Effector memory CD4-positive, alpha-beta T cell (primary cell): ENCODE results near the gene FAM181A.

Experiments
- DNase-seq, 3 donors: peaks; one replicate each; pipeline ENCODE4 v3.0.0-alpha.2; 2020
- H3K27ac ChIP-seq: 2 replicates; pipeline ENCODE4 v1.7.0; 2013; ENCODE audit warnings: mild to moderate bottlenecking, low read length, moderate library complexity; ENCODE audit not compliant: insufficient read depth, poor library complexity, severe bottlenecking
- H3K27me3 ChIP-seq: replicated peaks from 2 replicates; pipeline ENCODE4 v1.7.0; 2013; ENCODE audit warnings: mild to moderate bottlenecking, low read length; ENCODE audit not compliant: insufficient read depth, control insufficient read depth, poor library complexity, severe bottlenecking
- H3K36me3 ChIP-seq: 2 replicates; pipeline ENCODE4 v1.7.0; 2013; ENCODE audit warnings: mild to moderate bottlenecking, low read length, moderate library complexity; ENCODE audit not compliant: control insufficient read depth, insufficient read depth
- H3K4me1 ChIP-seq: 2 replicates; pipeline ENCODE4 v1.7.0; 2013; ENCODE audit warnings: low read length, mild to moderate bottlenecking; ENCODE audit not compliant: control insufficient read depth, insufficient read depth, poor library complexity, severe bottlenecking
- H3K4me3 ChIP-seq: 2 replicates; pipeline ENCODE4 v1.7.0; 2013; ENCODE audit warnings: low read length, low read depth, mild to moderate bottlenecking; ENCODE audit not compliant: insufficient read depth, poor library complexity, severe bottlenecking
- H3K9me3 ChIP-seq: 2 replicates; pipeline ENCODE4 v1.7.0; 2013; ENCODE audit warnings: mild to moderate bottlenecking, low read length, moderate library complexity; ENCODE audit not compliant: control insufficient read depth

The FAM181A gene

DNA sequence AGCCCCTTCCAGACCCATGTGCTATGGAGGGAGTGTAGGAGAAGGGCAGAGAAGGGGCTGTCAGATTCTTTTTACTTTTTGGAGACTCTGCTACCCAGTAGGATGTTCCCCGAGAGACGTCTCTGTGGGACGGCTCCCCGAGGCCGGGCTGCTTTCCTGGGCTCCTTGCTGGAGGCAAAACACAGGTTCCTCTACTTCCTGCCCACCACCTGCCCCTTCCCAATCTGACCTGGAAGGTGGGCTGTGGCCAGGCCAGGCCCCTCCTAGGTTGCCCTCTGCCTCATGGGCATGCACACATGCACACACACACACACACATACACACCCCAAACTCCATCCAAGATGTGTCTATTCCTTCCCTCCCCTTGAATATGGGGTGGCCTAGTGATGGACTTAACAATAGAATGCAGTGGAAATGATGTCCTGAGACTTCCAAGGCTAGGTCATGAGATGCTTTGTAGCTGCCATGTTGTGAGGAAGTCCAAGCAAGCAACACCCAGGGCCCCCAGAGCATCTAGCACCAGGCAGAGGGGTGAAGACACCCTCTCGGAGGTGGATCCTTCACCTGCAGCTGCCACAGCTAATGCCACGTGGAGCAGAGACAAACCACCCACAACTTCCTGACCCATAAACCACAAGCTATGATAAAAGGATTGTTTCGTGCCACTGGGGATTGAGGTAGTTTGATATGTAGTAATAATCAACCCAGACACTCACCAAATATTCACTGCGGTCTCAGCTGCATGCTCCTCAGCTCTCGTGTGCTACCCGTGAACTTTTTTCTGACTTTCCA lies 50.8 kb downstream of the FAM181A start:
- H3K27ac ChIP-seq: no peak overlapping the region
- H3K4me3 ChIP-seq: no peak overlapping the region
- no peaks in the 10 kb centered on the region for H3K27me3 ChIP-seq
- H3K36me3 ChIP-seq: no peaks in the 10 kb centered on the region
- H3K4me1 ChIP-seq: peaks cover 14% of the 10 kb centered on the region
- DNase-seq: peak; percentile 52 to 67 (median 55)
- no peaks in the 10 kb centered on the region for H3K9me3 ChIP-seq

- Histone ChIP-seq H3K4me1 (peaks cover 14% of the 10 kb centered on the region), H3K4me3 (no peak overlapping the region), H3K9me3 (no peaks in the 10 kb centered on the region), H3K27me3 (no peaks in the 10 kb centered on the region), H3K36me3 (no peaks in the 10 kb centered on the region), H3K27ac (peak overlapping the region; percentile 11)
- no peak for DNase-seq
Measured at GRCh38 chr14:93978735-93979134, 51.6 kb downstream of the FAM181A start.
